BLaER1 (cell line): ENCODE measurements around the gene RND3.

Source experiments
- H3K27ac ChIP-seq: shearing (Covaris generic); formaldehyde crosslinking; 2 replicates; pipeline ENCODE4 v1.8.1; 2022
- H3K27me3 ChIP-seq: shearing (Covaris generic); formaldehyde crosslinking; 2 replicates; pipeline ENCODE4 v1.8.1; 2022
- H3K36me3 ChIP-seq: shearing (Covaris generic); formaldehyde crosslinking; 2 replicates; pipeline ENCODE4 v1.8.1; 2022
- H3K4me1 ChIP-seq: shearing (Covaris generic); formaldehyde crosslinking; 2 replicates; pipeline ENCODE4 v1.8.1; 2022
- H3K4me2 ChIP-seq: shearing (Covaris generic); formaldehyde crosslinking; 2 replicates; pipeline ENCODE4 v1.8.1; 2022
- H3K4me3 ChIP-seq: shearing (Covaris generic); formaldehyde crosslinking; 2 replicates; pipeline ENCODE4 v1.8.1; 2022
- H3K9ac ChIP-seq: shearing (Covaris generic); formaldehyde crosslinking; 2 replicates; pipeline ENCODE4 v1.8.1; 2022
- H3K9me3 ChIP-seq: shearing (Covaris generic); formaldehyde crosslinking; 2 replicates; pipeline ENCODE4 v1.8.1; 2022
- H4K20me1 ChIP-seq: shearing (Covaris generic); formaldehyde crosslinking; 2 replicates; pipeline ENCODE4 v1.8.1; 2022
- Cebpa-rat ChIP-seq: shearing (Covaris generic); IDR thresholded peaks from 2 replicates; pipeline ENCODE4 v1.8.1; 2022

Gene RND3

GRCh38 chr2:150476809-150477302 lies 10.6 kb downstream of the RND3 start:
- no peaks in the 10 kb centered on the region for H4K20me1 ChIP-seq
- H3K27ac ChIP-seq, result no peak overlapping the region
- peaks cover 14% of the 10 kb centered on the region for H3K4me1 ChIP-seq
- peak overlapping the region; percentile 28; the same call in 1 of the 2 replicates for H3K4me2 ChIP-seq
- H3K9ac ChIP-seq, result no peak overlapping the region
- no peaks in the 10 kb centered on the region for H3K9me3 ChIP-seq
- H3K27me3 ChIP-seq, result no peaks in the 10 kb centered on the region
- H3K36me3 ChIP-seq, result no peaks in the 10 kb centered on the region
- no peak overlapping the region for H3K4me3 ChIP-seq
- TF ChIP-seq Cebpa-rat, result no peak

- Histone ChIP-seq H3K4me1 (peaks cover 14% of the 10 kb centered on the region), H3K4me3 (no peak overlapping the region), H3K9me3 (no peaks in the 10 kb centered on the region), H3K9ac (no peak overlapping the region), H3K4me2 (peak overlapping the region; percentile 28), H3K27me3 (no peaks in the 10 kb centered on the region), H3K27ac (no peak overlapping the region), H4K20me1 (no peaks in the 10 kb centered on the region), H3K36me3 (no peaks in the 10 kb centered on the region)
- no peak for TF ChIP-seq Cebpa-rat
Measured at GRCh38 chr2:150476286-150476685, 11.2 kb downstream of the RND3 start.

- Histone ChIP-seq H3K4me2 (peak overlapping the region; percentile 28), H3K27ac (no peak overlapping the region), H3K4me1 (peaks cover 14% of the 10 kb centered on the region), H3K4me3 (no peak overlapping the region), H4K20me1 (no peaks in the 10 kb centered on the region), H3K36me3 (no peaks in the 10 kb centered on the region), H3K9me3 (no peaks in the 10 kb centered on the region), H3K9ac (no peak overlapping the region), H3K27me3 (no peaks in the 10 kb centered on the region)
- no peak for TF ChIP-seq Cebpa-rat
Measured at GRCh38 chr2:150475479-150476250, 11.8 kb downstream of the RND3 start.

- Histone ChIP-seq H3K36me3 (no peaks in the 10 kb centered on the region), H3K27me3 (no peaks in the 10 kb centered on the region), H3K4me3 (no peak overlapping the region), H3K9ac (no peak overlapping the region), H3K27ac (no peak overlapping the region), H3K4me1 (peaks cover 14% of the 10 kb centered on the region), H3K9me3 (no peaks in the 10 kb centered on the region), H3K4me2 (no peak overlapping the region), H4K20me1 (no peaks in the 10 kb centered on the region)
- no peak for TF ChIP-seq Cebpa-rat
Measured at GRCh38 chr2:150474326-150475074, 13.0 kb downstream of the RND3 start.

GRCh38 chr2:150473767-150474166 lies 13.7 kb downstream of the RND3 start:
- H3K27ac ChIP-seq, result no peak overlapping the region
- no peak overlapping the region for H3K9ac ChIP-seq
- TF ChIP-seq Cebpa-rat, result no peak
- H3K4me1 ChIP-seq, result peaks cover 14% of the 10 kb centered on the region
- H3K4me3 ChIP-seq, result no peak overlapping the region
- no peaks in the 10 kb centered on the region for H3K27me3 ChIP-seq
- no peak overlapping the region for H3K4me2 ChIP-seq
- no peaks in the 10 kb centered on the region for H3K36me3 ChIP-seq
- H4K20me1 ChIP-seq, result no peaks in the 10 kb centered on the region
- H3K9me3 ChIP-seq, result no peaks in the 10 kb centered on the region

GRCh38 chr2:150472511-150472899 lies 15.0 kb downstream of the RND3 start:
- H3K4me2 ChIP-seq, result no peak overlapping the region
- H3K27ac ChIP-seq, result no peak overlapping the region
- H3K4me3 ChIP-seq, result no peak overlapping the region
- H3K4me1 ChIP-seq, result peaks cover 14% of the 10 kb centered on the region
- no peak overlapping the region for H3K9ac ChIP-seq
- no peaks in the 10 kb centered on the region for H3K27me3 ChIP-seq
- no peaks in the 10 kb centered on the region for H3K9me3 ChIP-seq
- no peaks in the 10 kb centered on the region for H4K20me1 ChIP-seq
- H3K36me3 ChIP-seq, result no peaks in the 10 kb centered on the region
- TF ChIP-seq Cebpa-rat, result no peak

GRCh38 chr2:150471813-150472510 lies 15.5 kb downstream of the RND3 start:
- H3K36me3 ChIP-seq, result no peaks in the 10 kb centered on the region
- peaks cover 14% of the 10 kb centered on the region for H3K4me1 ChIP-seq
- H3K27me3 ChIP-seq, result no peaks in the 10 kb centered on the region
- no peak overlapping the region for H3K27ac ChIP-seq
- H4K20me1 ChIP-seq, result no peaks in the 10 kb centered on the region
- H3K4me3 ChIP-seq, result no peak overlapping the region
- no peak for TF ChIP-seq Cebpa-rat
- H3K9ac ChIP-seq, result no peak overlapping the region
- no peaks in the 10 kb centered on the region for H3K9me3 ChIP-seq
- H3K4me2 ChIP-seq, result no peak overlapping the region

- Histone ChIP-seq H3K9ac (no peak overlapping the region), H3K36me3 (no peaks in the 10 kb centered on the region), H3K4me2 (no peak overlapping the region), H3K9me3 (no peaks in the 10 kb centered on the region), H3K4me1 (peaks cover 2% of the 10 kb centered on the region), H3K4me3 (no peak overlapping the region), H3K27me3 (no peaks in the 10 kb centered on the region), H3K27ac (no peak overlapping the region), H4K20me1 (no peaks in the 10 kb centered on the region)
- no peak for TF ChIP-seq Cebpa-rat
Measured at GRCh38 chr2:150470435-150470834, 17.0 kb downstream of the RND3 start.

GRCh38 chr2:150469706-150470274 lies 17.7 kb downstream of the RND3 start:
- Histone ChIP-seq H3K4me1 (no peaks in the 10 kb centered on the region), H3K4me3 (no peak overlapping the region), H3K9ac (no peak overlapping the region), H3K4me2 (no peak overlapping the region), H3K27ac (no peak overlapping the region), H3K27me3 (no peaks in the 10 kb centered on the region), H3K36me3 (no peaks in the 10 kb centered on the region), H4K20me1 (no peaks in the 10 kb centered on the region), H3K9me3 (no peaks in the 10 kb centered on the region)
- no peak for TF ChIP-seq Cebpa-rat
